CD4-positive, alpha-beta memory T cell (primary cell): ENCODE measurements around the gene UBE2Q2. TPM values are rescaled to one million over a fixed set of nuclear protein-coding genes. Genes with fewer than 3 reads are reported as not detected.
"Not testable (repeated sequence)": the region's sequence is repeated elsewhere in the genome, so short reads cannot be mapped to it uniquely, and the experiment has no call there.

Experiments
- CTCF ChIA-PET: fragments of 350-600 bp; sonication (Branson Sonifier 250); formaldehyde crosslinking; loops from one replicate; lab custom pipeline; 2021; ENCODE audit warnings: inconsistent platforms; ENCODE audit not compliant: partially characterized antibody; lab: Charles Lee
- POLR2A ChIA-PET: fragments of 350-600 bp; sonication (Branson Sonifier 250); formaldehyde crosslinking; loops from one replicate; lab custom pipeline; 2021; ENCODE audit not compliant: partially characterized antibody; lab: Charles Lee
- DNase-seq, 5 donors: peaks; one replicate each; pipeline versions ENCODE4 v3.0.0 to v3.0.0-alpha.2; 2020 to 2022; ENCODE audit warnings: mixed read lengths in 1 of 5
- H3K27ac ChIP-seq: one replicate; pipeline ENCODE4 v1.7.0; 2013; ENCODE audit warnings: low read depth, low read length
- H3K27me3 ChIP-seq: 2 replicates; pipeline ENCODE4 v1.7.0; 2013; ENCODE audit warnings: mild to moderate bottlenecking, low read length, moderate library complexity; ENCODE audit not compliant: insufficient read depth
- H3K36me3 ChIP-seq: 2 replicates; pipeline ENCODE4 v1.7.0; 2013; ENCODE audit warnings: mild to moderate bottlenecking, low read length, moderate library complexity; ENCODE audit not compliant: insufficient read depth
- H3K4me1 ChIP-seq: 2 replicates; pipeline ENCODE4 v1.7.0; 2013; ENCODE audit warnings: mild to moderate bottlenecking, low read length, moderate library complexity; ENCODE audit not compliant: insufficient read depth
- H3K4me3 ChIP-seq, 2 donors: one replicate each; pipeline ENCODE4 v1.7.0; 2013; ENCODE audit warnings: low read length in 2 of 2, mild to moderate bottlenecking in 1 of 2
- H3K9me3 ChIP-seq, 2 donors: one replicate each; pipeline ENCODE4 v1.7.0; 2013; ENCODE audit warnings: low read length in 2 of 2, control low read depth in 1 of 2; ENCODE audit not compliant: control insufficient read depth in 1 of 2
- H3K27ac Mint-ChIP-seq, 7 donors: one replicate each; pipeline ENCODE4 v1.8.0; 2020 to 2021; ENCODE audit warnings: mixed read lengths in 7 of 7, mild to moderate bottlenecking in 6 of 7, inconsistent platforms in 3 of 7, moderate library complexity in 3 of 7
- H3K27me3 Mint-ChIP-seq, 2 donors: one replicate each; pipeline ENCODE4 v1.8.0; 2020 to 2021; ENCODE audit warnings: mixed read lengths in 2 of 2
- H3K36me3 Mint-ChIP-seq, 2 donors: one replicate each; pipeline ENCODE4 v1.8.0; 2020 to 2021; ENCODE audit warnings: mixed read lengths in 2 of 2, inconsistent platforms in 1 of 2, mild to moderate bottlenecking in 1 of 2
- H3K4me1 Mint-ChIP-seq, 4 donors: one replicate each; pipeline ENCODE4 v1.8.0; 2020 to 2021; ENCODE audit warnings: mixed read lengths in 4 of 4, mild to moderate bottlenecking in 1 of 4
- H3K4me3 Mint-ChIP-seq, 8 donors: one replicate each; pipeline ENCODE4 v1.8.0; 2020 to 2021; ENCODE audit warnings: mixed read lengths in 8 of 8, mild to moderate bottlenecking in 7 of 8, moderate library complexity in 6 of 8, inconsistent platforms in 3 of 8
- H3K9me3 Mint-ChIP-seq, 8 donors: one replicate each; pipeline ENCODE4 v1.8.0; 2020 to 2021; ENCODE audit warnings: mixed read lengths in 8 of 8, mild to moderate bottlenecking in 5 of 8, inconsistent platforms in 3 of 8, moderate library complexity in 1 of 8
- intact Hi-C: fragments of 100-400 bp; cut with micrococcal nuclease; formaldehyde crosslinking; loops from one replicate; pipeline ENCODE4 v1.15.1; 2023
- polyA plus RNA-seq, 2 donors: library from polyadenylated mRNA; unstranded; fragments of 300-500 nt; fragmentation: Illumina TruSeq; gene quantifications; one replicate each; pipeline ENCODE4 v1.2.3, GENCODE V29; 2021
- total RNA-seq, 2 experiments: library from RNA; stranded (reverse); gene quantifications; one replicate each; pipeline ENCODE4 v1.2.3, GENCODE V29; 2021

Gene UBE2Q2
- total and polyA plus RNA-seq, 4 experiments from 2014 or later: 38.0 to 67.1 (median 50.9) TPM

DNA sequence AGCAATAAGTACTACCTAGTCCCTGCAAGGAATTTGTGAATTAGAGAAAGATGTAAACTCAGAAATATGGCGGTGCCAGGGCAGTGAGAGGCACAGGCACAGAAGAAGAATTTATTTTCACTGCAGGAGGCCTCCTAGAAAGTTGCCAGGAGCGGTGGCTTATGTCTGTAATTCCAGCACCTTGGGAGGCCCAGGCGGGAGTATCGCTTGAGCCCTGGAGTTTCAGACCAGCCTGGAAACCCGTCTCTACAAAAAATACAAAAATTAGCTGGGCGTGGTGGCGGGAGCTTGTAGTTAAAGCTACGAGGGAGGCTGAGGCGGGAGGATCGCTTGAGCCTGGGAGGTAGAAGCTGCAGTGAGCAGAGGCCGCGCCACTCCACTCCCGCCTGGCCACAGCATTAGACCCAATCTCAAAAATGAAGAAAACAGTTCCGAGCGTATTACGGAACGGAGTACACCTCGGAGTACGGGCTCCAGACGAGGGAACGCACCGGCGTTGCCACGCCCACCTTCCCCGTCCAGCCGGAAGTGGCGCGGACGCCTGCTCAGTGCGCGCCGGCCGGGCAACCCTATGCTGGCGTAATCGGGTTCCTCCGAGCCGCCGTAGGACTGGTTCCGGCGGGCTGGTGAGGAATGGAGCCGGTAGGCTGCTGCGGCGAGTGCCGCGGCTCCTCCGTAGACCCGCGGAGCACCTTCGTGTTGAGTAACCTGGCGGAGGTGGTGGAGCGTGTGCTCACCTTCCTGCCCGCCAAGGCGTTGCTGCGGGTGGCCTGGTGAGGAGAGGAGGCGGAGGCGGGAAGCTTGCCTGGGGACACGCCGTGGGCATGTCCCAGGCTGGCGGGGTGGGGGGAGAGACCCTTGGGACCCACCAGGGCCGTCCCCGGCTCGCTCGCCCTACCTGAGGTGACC is 60.3 kb downstream of the UBE2Q2 start, which contains the start of gene FBXO22:
TSS of gene FBXO22 (plus strand) at position 548 of the 909 bp plus-strand sequence. CDS start at position 634, 86 bp downstream.
- POLR2A ChIA-PET: interaction anchor here (0.6 to 3.3 kb wide), 12 partner anchors 9 to 953 kb away, joined by 3 to 30 read pairs (median 3); partner anchors contain the start of genes IMP3, MAN2C1 and UBE2Q2
- Mint-ChIP-seq H3K27ac (peak within 1 kb of the TSS; percentile 93 to 98 (median 96)), H3K27me3 (no peaks in the 10 kb centered on the region), H3K4me1 (peaks cover 19 to 55% (median 39%) of the 10 kb centered on the region in 4 donors), H3K9me3 (peaks cover 0 to 3% (median 0%) of the 10 kb centered on the region in 8 donors), H3K4me3 (peak within 1 kb of the TSS; percentile 96 to 99 (median 98)), H3K36me3 (peaks cover 3 to 26% of the 10 kb centered on the region in 2 donors)
- CTCF ChIA-PET: no interaction called here
- Histone ChIP-seq H3K9me3 (no peaks in the 10 kb centered on the region), H3K36me3 (no peaks in the 10 kb centered on the region), H3K4me3 (peak within 1 kb of the TSS; percentile 80 to 96), H3K27me3 (no peaks in the 10 kb centered on the region), H3K4me1 (peaks cover 31% of the 10 kb centered on the region), H3K27ac (peak within 1 kb of the TSS; percentile 70)
- DNase-seq: peak; percentile 86 to 89 (median 87)
- intact Hi-C loops: loop anchor here (1.0 to 10.0 kb wide), 3 partner anchors 60 to 879 kb away; partner anchors contain the start of genes PPCDC and UBE2Q2

DNA sequence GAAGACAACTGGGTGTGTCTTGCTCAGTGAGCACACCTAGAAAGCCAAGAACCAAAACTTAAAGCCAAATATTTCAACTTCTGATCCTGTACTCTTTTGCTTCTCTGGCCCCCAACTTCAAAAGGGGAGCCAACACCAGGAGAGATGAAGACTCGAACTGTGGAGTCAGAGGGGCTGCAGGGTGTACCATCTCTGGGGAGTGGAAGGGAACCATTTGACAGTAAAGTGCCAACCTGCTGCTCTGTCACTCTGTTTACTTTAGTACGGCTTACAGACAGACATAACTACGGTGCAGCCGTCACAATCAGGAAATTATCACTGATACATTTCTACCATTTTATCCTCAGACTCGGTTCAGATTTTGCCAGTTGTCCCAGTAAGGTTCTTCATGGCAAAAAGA is 62.0 kb downstream of the UBE2Q2 start:
- CTCF ChIA-PET: no interaction called here
- no peak overlapping the region for H3K27ac ChIP-seq
- intact Hi-C loops: loop anchor here (10.0 kb wide), 2 partner anchors 170 to 880 kb away; partner anchors contain the start of gene PPCDC
- peaks cover 29 to 69% (median 51%) of the 10 kb centered on the region in 4 donors for H3K4me1 Mint-ChIP-seq
- H3K27ac Mint-ChIP-seq: peak overlapping the region; percentile 25 to 78 (median 60)
- POLR2A ChIA-PET: interaction anchor here (0.6 to 3.3 kb wide), 3 partner anchors 39 to 1052 kb away, joined by 3 to 30 read pairs (median 3); partner anchors contain the start of gene UBE2Q2
- H3K27me3 Mint-ChIP-seq: no peaks in the 10 kb centered on the region
- peaks cover 0 to 3% (median 0%) of the 10 kb centered on the region in 8 donors for H3K9me3 Mint-ChIP-seq
- DNase-seq: no peak
- H3K4me3 Mint-ChIP-seq: peak overlapping the region; percentile 63 to 99 (median 96)
- H3K4me3 ChIP-seq: no peak overlapping the region
- no peaks in the 10 kb centered on the region for H3K9me3 ChIP-seq
- H3K36me3 ChIP-seq: no peaks in the 10 kb centered on the region
- H3K4me1 ChIP-seq: peaks cover 31% of the 10 kb centered on the region
- H3K36me3 Mint-ChIP-seq: peaks cover 17 to 36% of the 10 kb centered on the region in 2 donors
- no peaks in the 10 kb centered on the region for H3K27me3 ChIP-seq

DNA sequence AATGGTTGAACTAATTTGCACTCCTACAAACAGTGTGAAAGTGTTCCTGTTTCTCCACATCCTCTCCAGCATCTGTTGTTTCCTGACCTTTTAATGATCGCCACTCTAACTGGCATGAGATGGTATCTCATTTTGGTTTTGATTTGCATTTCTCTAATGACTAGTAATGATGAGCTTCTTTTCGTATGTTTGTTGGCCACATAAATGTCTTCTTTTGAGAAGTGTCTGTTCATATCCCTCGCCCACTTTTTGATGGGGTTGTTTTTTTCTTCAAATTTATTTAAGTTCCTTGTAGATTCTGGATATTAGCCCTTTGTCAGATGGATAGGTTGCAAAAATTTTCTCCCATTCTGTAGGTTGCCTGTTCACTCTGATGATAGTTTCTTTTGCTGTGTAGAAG is 67.1 kb downstream of the UBE2Q2 start:
- H3K27ac ChIP-seq, DNase-seq, H3K9me3 ChIP-seq, H3K4me3 ChIP-seq, H3K36me3 ChIP-seq, H3K27ac Mint-ChIP-seq, H3K9me3 Mint-ChIP-seq, H3K27me3 ChIP-seq, POLR2A ChIA-PET, H3K4me1 ChIP-seq, intact Hi-C loops, H3K27me3 Mint-ChIP-seq, CTCF ChIA-PET: not testable (repeated sequence)
- Mint-ChIP-seq H3K4me1 (peaks cover 27 to 52% (median 40%) of the 10 kb centered on the region in 4 donors), H3K36me3 (peaks cover 53 to 65% of the 10 kb centered on the region in 2 donors), H3K4me3 (peak overlapping the region in 2 of 8 donors; percentile 4 to 22)

DNA sequence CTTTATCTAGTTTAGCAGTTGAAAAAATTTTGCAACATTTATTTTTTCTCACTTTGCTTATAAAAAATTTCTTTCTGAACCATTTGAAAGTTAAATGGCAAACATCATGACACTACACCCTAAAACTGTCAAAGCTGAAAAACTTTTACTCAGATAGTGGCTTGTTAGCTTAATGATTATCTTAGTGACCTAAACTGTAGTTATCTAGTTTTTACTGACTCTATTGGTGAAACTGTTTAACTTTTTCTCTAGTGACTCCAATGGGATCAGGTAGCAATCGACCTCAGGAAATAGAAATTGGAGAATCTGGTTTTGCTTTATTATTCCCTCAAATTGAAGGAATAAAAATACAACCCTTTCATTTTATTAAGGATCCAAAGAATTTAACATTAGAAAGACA is 73.7 kb downstream of the UBE2Q2 start:
- POLR2A ChIA-PET: no interaction called here
- DNase-seq: no peak
- Mint-ChIP-seq H3K27ac (no peak overlapping the region), H3K9me3 (no peaks in the 10 kb centered on the region), H3K36me3 (peaks cover 51 to 72% of the 10 kb centered on the region in 2 donors), H3K27me3 (no peaks in the 10 kb centered on the region), H3K4me1 (peaks cover 4 to 10% (median 7%) of the 10 kb centered on the region in 4 donors), H3K4me3 (no peak overlapping the region)
- Histone ChIP-seq H3K27ac (no peak overlapping the region), H3K27me3 (no peaks in the 10 kb centered on the region), H3K4me3 (no peak overlapping the region), H3K4me1 (no peaks in the 10 kb centered on the region), H3K9me3 (no peaks in the 10 kb centered on the region), H3K36me3 (peaks cover 27% of the 10 kb centered on the region)
- CTCF ChIA-PET: no interaction called here
- intact Hi-C loops: no loop called here

DNA sequence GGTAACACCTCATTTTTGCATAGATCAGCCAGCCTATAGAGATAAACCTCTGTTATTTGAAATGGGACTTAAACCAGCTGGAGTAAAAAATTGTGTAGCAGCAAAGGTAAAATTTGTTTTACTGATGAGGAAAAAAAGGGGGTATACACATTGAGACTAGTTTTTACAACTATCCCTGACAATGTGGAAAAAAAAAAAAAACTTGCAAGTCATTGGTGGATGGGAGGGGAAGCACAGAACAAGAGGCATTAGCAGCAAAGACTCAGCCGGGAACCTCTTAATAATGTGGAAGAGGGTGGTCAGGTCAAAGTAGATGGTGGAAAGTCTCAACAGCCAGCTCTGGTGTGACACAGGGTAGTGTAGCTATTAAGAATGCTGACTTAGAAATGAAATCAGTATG is 74.9 kb downstream of the UBE2Q2 start:
- peaks cover 7 to 13% (median 8%) of the 10 kb centered on the region in 4 donors for H3K4me1 Mint-ChIP-seq
- Histone ChIP-seq H3K4me3 (no peak overlapping the region), H3K27me3 (no peaks in the 10 kb centered on the region), H3K4me1 (no peaks in the 10 kb centered on the region), H3K36me3 (peaks cover 25% of the 10 kb centered on the region), H3K9me3 (no peaks in the 10 kb centered on the region), H3K27ac (no peak overlapping the region)
- intact Hi-C loops: no loop called here
- H3K27ac Mint-ChIP-seq: peak overlapping the region in 1 of 7 donors; percentile 70
- no peak overlapping the region for H3K4me3 Mint-ChIP-seq
- POLR2A ChIA-PET: interaction anchor here (1.6 kb wide), 1 partner anchor 17 kb away, joined by 4 read pairs; no protein-coding TSS in a partner anchor
- DNase-seq: no peak
- no peaks in the 10 kb centered on the region for H3K9me3 Mint-ChIP-seq
- peaks cover 48 to 70% of the 10 kb centered on the region in 2 donors for H3K36me3 Mint-ChIP-seq
- no peaks in the 10 kb centered on the region for H3K27me3 Mint-ChIP-seq
- CTCF ChIA-PET: interaction anchor here (1.9 kb wide), 1 partner anchor 108 kb away, joined by 8 read pairs; no protein-coding TSS in a partner anchor

DNA sequence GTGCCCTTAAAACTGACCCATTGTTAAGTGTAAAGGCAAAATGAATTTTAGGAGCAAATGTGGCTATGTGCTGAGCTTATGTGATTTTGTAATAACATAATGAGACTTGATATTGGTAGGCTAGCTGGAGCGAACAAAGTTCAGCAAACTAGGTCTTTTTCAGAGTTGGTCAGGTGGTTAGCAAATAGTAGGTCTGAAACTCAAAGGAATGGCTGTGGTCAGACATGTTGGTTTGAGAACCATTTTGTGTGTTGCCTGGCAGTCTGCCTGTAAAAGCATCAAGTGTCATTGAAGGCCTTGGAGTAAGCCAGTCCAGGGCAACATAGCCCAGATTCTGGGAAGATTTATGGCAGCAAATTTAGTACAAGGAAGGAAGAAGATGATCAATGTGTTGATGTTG is 76.8 kb downstream of the UBE2Q2 start:
- ChIA-PET CTCF (interaction anchor here (1.9 kb wide), 1 partner anchor 110 kb away, joined by 8 read pairs; no protein-coding TSS in a partner anchor), POLR2A (no interaction called here)

More for the DNA sequence above, 76.8 kb downstream of the UBE2Q2 start:
- no peaks in the 10 kb centered on the region for H3K9me3 Mint-ChIP-seq
- H3K4me1 Mint-ChIP-seq: peaks cover 13 to 21% (median 17%) of the 10 kb centered on the region in 4 donors
- H3K27ac Mint-ChIP-seq: peak overlapping the region in 1 of 7 donors; percentile 6
- Histone ChIP-seq H3K27ac (no peak overlapping the region), H3K9me3 (no peaks in the 10 kb centered on the region), H3K4me1 (no peaks in the 10 kb centered on the region), H3K4me3 (no peak overlapping the region), H3K27me3 (no peaks in the 10 kb centered on the region), H3K36me3 (peaks cover 19% of the 10 kb centered on the region)
- DNase-seq: no peak
- peaks cover 46 to 59% of the 10 kb centered on the region in 2 donors for H3K36me3 Mint-ChIP-seq
- no peaks in the 10 kb centered on the region for H3K27me3 Mint-ChIP-seq
- no peak overlapping the region for H3K4me3 Mint-ChIP-seq
- intact Hi-C loops: no loop called here
